AG09319 (cell line): ENCODE data around the gene LRRC46.

Source experiments
- DNase-seq: peaks from one replicate; pipeline ENCODE4 v3.0.0-alpha.2; 2010; ENCODE audit warnings: low read depth; ENCODE audit errors: extremely low read depth
- CTCF ChIP-seq: IDR thresholded peaks from 2 replicates; pipeline ENCODE4 v1.5.1; 2011; ENCODE audit warnings: low read depth, mild to moderate bottlenecking, inconsistent platforms, low read length, moderate library complexity

The LRRC46 gene

DNA sequence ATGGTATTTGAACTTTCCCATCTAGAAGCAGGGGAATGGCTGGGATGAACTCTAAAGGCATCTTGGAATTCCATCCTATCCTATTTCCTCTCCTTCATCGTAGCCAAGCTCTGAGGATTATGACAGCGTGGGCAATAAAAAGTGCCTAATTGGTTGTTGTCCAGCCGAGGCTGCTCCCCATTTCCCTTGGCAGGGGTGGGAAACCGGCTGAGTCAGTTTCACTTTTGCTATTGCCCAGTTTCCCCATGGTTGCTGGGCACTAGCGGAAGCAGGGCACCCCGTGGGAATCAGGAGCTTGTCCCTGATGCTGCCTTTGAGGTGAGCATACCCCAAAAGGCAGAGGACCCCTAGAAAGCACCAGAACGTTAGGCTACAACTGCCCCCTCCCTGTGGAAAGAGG is 50.8 kb downstream of the LRRC46 start:
- TF ChIP-seq CTCF: no peak
- DNase-seq: peak; percentile 22

DNA sequence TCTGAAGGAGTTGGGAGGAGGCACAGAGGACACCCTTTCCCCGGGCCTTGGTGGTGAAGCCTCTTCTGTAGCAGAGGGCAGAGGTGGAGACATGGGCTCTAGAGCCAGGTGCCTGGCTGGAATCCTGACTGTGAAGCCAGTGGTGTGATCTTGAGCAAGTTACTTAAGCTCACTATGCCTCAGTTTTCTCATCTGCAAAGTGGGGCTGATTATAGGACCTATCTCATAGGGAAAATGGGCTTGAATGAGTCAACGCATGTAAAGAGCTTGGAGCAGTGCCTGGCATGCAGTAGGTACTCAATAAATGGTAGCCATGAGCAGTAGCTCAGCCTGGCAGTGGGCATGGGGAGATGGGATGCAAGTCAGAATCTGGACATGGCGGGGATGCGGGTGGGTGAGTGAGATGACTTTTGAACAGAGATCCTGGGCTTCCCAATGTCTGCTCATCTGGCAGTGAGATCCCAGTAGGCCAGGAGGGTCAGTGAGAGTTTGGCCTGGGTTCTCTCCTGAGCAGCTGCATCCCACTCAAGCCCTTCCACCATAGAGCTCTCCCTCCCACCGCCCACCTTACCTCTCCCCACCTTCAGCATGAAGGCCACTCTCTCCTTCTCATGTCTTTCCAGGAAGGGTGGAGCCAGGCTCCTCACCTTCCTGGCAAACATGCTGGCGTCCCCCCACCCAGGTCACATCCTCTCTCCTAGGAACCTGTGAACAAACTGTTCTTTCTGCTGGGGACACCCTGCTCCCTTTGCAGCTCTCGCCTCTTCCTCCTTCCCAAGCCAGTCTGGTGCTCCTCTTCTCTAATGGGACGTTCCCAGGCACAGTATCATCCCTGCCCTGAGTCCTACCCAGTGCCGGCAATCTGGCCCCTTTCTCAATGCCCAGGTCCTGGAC is 51.5 kb downstream of the LRRC46 start:
- TF ChIP-seq CTCF: no peak
- DNase-seq: no peak

DNA sequence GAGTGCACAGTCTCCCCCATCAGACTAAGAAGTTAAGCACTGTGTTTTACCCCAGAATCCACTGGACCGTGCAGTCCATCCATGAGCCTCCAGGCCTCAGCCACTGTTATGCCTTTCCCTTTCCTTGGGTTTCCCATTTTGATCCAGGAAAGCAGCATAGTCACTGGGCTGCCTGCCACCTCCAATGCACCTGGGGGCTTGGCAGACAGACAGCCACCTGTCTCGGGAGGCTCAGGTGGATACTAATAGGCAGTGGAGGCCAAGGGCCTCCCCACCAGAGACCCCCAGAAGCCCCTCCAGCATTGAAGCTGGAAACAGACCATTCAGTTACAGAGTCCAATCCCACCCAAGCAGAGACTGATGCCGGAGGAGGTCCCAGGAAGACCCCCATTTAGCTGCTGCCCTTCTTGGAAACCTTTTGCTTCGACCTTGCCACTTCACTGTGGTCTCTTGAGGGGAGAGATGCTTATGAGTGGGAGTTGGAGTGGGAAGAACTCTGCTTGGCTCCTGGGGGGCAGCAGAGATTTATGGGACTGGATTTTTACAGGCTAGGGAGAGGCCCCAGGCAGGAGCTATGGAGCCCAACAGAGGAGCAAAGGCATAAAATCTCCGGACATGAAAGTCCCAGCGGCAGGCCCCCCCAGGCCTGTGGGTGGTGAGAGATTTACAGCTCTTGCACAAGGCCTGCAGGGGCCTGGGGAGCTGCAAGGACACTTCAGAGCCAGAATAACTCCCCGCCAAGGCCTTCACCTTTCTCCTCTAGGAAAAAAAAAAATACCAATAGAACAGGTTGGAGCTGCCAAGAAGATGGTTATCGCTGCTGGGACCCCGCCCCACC is 52.3 kb downstream of the LRRC46 start:
- no peak for DNase-seq
- no peak for TF ChIP-seq CTCF

- no peak for DNase-seq
- TF ChIP-seq CTCF: no peak
These were observed 52.9 kb downstream of the LRRC46 start for GRCh38 chr17:47884427-47884740.

DNA sequence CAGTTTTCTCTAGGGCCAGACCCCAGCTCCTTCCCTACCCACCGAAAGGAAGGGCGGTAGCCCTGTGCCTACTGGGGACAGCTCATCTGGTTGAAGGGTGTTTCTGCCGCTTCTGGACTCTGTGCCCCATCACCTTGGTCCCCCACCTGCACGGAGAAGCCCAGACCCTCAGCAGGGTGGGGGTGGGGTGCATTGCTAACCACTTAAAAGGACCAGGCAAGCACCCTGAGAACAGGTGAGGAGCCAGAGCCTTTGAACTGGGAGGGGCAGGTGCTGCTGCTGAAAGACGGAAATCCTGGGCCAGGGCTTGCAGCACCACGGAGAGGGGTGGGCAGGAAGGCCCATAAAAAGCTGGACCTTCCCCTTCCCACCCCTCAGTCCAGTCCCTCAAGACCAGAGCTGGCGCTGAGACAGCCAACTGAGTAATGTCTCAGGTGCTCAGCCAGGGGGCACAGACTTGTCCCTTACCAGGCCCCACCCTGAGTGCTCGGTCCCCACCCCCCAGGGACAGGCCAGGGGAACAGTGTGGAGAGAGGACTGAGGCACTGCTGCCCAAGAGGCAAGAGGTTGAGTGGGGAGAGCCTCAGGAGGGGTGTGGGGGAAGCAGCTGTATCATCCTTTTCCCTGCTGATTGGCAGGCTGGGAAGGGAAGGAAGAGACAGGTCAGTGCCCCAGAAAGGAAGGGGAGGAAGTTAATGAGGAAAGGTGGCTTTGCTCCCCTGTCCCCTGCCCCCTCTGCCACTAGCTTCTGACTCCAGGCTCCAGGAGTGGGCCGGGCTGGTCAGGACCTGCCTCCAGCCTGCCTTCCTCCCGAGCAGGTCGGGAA is 53.6 kb downstream of the LRRC46 start:
- no peak for DNase-seq
- TF ChIP-seq CTCF: no peak
